Measurements from ENCODE around the gene XKR3. TPM values are rescaled to one million over a fixed set of nuclear protein-coding genes. Genes with fewer than 3 reads are reported as not detected.

XKR3 gene
- total RNA-seq, 1 donor: not detected

DNA sequence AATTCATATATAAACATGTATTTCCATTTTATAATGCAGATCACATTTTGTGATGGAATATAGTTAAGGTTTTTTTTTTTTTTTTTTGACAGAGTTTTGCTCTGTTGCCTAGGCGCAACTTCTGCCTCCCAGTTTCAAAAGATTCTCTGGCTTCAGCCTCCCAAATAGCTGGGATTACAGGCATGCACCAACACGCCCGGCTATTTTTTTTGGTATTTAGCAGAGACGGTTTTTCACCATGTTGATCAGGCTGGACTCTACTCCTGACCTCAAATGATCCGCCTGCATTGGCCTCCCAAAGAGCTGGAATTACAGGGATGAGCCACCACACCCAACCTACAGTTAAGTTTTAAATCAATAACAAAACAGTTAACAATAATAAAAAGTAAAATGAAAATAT, 18.8 kb downstream of the XKR3 start:
- Histone ChIP-seq H3K9me3 (ENCODE audit: low read depth, low read length) (no peaks in the 10 kb centered on the region), H3K4me1 (ENCODE audit: insufficient read depth, low read length) (no peaks in the 10 kb centered on the region), H4K20me1 (ENCODE audit: insufficient read depth, low read length) (no peaks in the 10 kb centered on the region), H3K27ac (ENCODE audit: low read depth, low read length) (no peak overlapping the region), H3K27me3 (ENCODE audit: insufficient read depth, low read length) (no peaks in the 10 kb centered on the region), H3K4me2 (ENCODE audit: insufficient read depth, low read length) (no peak overlapping the region), H3K79me2 (ENCODE audit: insufficient read depth, low read length) (no peaks in the 10 kb centered on the region), H3K36me3 (ENCODE audit: insufficient read depth, low read length) (no peaks in the 10 kb centered on the region), H3K4me3 (ENCODE audit: insufficient read depth, low read length) (no peak overlapping the region), H2AFZ (ENCODE audit: low read length) (no peak overlapping the region)
- no peak for DNase-seq (ENCODE audit: insufficient read length, low spot score, missing footprints)
- TF ChIP-seq, protein P1, sequence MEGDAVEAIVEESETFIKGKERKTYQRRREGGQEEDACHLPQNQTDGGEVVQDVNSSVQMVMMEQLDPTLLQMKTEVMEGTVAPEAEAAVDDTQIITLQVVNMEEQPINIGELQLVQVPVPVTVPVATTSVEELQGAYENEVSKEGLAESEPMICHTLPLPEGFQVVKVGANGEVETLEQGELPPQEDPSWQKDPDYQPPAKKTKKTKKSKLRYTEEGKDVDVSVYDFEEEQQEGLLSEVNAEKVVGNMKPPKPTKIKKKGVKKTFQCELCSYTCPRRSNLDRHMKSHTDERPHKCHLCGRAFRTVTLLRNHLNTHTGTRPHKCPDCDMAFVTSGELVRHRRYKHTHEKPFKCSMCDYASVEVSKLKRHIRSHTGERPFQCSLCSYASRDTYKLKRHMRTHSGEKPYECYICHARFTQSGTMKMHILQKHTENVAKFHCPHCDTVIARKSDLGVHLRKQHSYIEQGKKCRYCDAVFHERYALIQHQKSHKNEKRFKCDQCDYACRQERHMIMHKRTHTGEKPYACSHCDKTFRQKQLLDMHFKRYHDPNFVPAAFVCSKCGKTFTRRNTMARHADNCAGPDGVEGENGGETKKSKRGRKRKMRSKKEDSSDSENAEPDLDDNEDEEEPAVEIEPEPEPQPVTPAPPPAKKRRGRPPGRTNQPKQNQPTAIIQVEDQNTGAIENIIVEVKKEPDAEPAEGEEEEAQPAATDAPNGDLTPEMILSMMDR (IDR thresholded peaks at IDR 0.05; ENCODE audit: extremely low read depth, low read depth, low read length): no peak

DNA sequence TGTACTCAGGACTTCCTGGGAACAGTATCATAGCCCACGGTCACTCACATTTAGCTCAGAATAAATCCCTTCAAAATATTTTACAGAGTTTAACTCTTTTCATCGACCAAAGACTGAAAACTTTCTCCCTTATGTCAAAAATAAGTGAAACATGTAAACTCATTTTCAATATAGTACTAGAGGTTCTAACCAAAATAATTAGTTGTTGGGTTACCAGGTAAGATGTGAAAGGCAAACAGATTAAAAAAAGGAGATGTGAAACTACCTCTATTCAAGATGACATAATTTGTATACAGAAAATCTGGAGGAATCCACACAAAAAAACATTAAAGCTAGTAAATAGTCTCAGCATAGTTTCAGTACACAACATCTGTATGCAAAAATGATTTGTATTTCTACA, 20.3 kb downstream of the XKR3 start:
- TF ChIP-seq, protein P1 (IDR thresholded peaks at IDR 0.05; ENCODE audit: extremely low read depth, low read depth, low read length): no peak
- no peak for DNase-seq (ENCODE audit: insufficient read length, low spot score, missing footprints)
- Histone ChIP-seq H3K36me3 (ENCODE audit: insufficient read depth, low read length) (no peaks in the 10 kb centered on the region), H3K4me3 (ENCODE audit: insufficient read depth, low read length) (no peak overlapping the region), H3K9me3 (ENCODE audit: low read depth, low read length) (no peaks in the 10 kb centered on the region), H3K4me2 (ENCODE audit: insufficient read depth, low read length) (no peak overlapping the region), H3K27ac (ENCODE audit: low read depth, low read length) (no peak overlapping the region), H2AFZ (ENCODE audit: low read length) (no peak overlapping the region), H3K4me1 (ENCODE audit: insufficient read depth, low read length) (no peaks in the 10 kb centered on the region), H3K79me2 (ENCODE audit: insufficient read depth, low read length) (no peaks in the 10 kb centered on the region), H3K27me3 (ENCODE audit: insufficient read depth, low read length) (no peaks in the 10 kb centered on the region), H4K20me1 (ENCODE audit: insufficient read depth, low read length) (no peaks in the 10 kb centered on the region)

DNA sequence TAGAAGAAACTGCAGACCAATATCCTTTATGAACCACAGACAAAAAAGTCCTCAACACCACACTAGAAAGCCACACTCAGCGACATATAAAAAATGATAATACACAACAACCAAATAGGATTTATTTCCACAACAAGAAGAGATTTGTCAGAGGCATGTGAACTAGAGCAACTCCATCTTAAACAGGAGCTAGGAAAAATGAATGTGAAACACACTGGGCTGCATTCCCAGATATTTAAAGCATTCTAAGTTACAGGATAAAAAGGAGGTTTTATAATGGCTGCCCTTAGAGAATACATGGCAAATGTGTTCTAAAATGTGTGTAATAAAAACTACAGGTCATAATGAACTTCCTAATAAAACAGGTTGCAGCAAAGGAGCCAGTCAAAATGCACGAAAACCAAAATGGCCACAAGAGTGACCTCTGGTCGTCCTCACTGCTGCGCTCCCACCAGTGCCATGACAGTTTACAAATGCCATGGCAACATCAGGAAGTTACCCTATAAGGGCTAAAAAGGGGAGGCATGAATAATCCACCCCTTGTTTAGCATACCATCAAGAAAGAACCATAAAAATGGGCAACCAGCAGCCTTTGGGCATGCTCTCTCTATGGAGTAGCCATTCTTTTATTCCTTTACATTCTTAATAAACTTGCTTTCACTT, 21.8 kb downstream of the XKR3 start:
- DNase-seq (ENCODE audit: insufficient read length, low spot score, missing footprints): no peak
- Histone ChIP-seq H3K4me1 (ENCODE audit: insufficient read depth, low read length) (no peaks in the 10 kb centered on the region), H3K9me3 (ENCODE audit: low read depth, low read length) (no peaks in the 10 kb centered on the region), H3K79me2 (ENCODE audit: insufficient read depth, low read length) (no peaks in the 10 kb centered on the region), H3K27ac (ENCODE audit: low read depth, low read length) (no peak overlapping the region), H4K20me1 (ENCODE audit: insufficient read depth, low read length) (no peaks in the 10 kb centered on the region), H3K4me3 (ENCODE audit: insufficient read depth, low read length) (no peak overlapping the region), H3K36me3 (ENCODE audit: insufficient read depth, low read length) (no peaks in the 10 kb centered on the region), H2AFZ (ENCODE audit: low read length) (no peak overlapping the region), H3K27me3 (ENCODE audit: insufficient read depth, low read length) (no peaks in the 10 kb centered on the region), H3K4me2 (ENCODE audit: insufficient read depth, low read length) (no peak overlapping the region)
- TF ChIP-seq, protein P1 (IDR thresholded peaks at IDR 0.05; ENCODE audit: extremely low read depth, low read depth, low read length): no peak

DNA sequence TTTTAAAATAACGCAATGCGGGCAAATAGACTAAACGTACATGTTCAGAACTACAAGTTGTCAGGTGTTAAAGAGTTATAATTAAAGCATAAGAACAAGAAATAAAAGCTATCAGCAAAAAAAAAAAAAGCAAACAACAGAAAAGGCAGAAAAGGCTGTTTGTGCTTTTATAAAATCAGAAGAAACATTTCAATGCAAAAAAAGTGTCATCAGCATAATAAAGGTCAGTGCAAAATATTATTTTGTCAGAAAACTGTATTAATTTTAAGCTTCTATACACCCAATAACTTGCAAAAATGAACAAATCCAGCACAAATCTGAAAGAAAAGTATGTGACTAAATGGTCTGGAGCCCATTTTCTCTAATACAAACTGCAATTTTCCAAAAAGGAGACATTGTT, 23.6 kb downstream of the XKR3 start:
- H4K20me1 ChIP-seq (ENCODE audit: insufficient read depth, low read length): no peaks in the 10 kb centered on the region
- DNase-seq (ENCODE audit: insufficient read length, low spot score, missing footprints): no peak
- no peak overlapping the region for H2AFZ ChIP-seq (ENCODE audit: low read length)
- H3K4me1 ChIP-seq (ENCODE audit: insufficient read depth, low read length): no peaks in the 10 kb centered on the region
- no peaks in the 10 kb centered on the region for H3K79me2 ChIP-seq (ENCODE audit: insufficient read depth, low read length)
- H3K36me3 ChIP-seq (ENCODE audit: insufficient read depth, low read length): no peaks in the 10 kb centered on the region
- H3K27me3 ChIP-seq (ENCODE audit: insufficient read depth, low read length): no peaks in the 10 kb centered on the region
- H3K27ac ChIP-seq (ENCODE audit: low read depth, low read length): no peak overlapping the region
- TF ChIP-seq, protein P1 (IDR thresholded peaks at IDR 0.05; ENCODE audit: extremely low read depth, low read depth, low read length): no peak
- no peak overlapping the region for H3K4me2 ChIP-seq (ENCODE audit: insufficient read depth, low read length)
- H3K4me3 ChIP-seq (ENCODE audit: insufficient read depth, low read length): no peak overlapping the region
- peaks cover 2% of the 10 kb centered on the region for H3K9me3 ChIP-seq (ENCODE audit: low read depth, low read length)
